Testis (tissue), 2 donors: ENCODE results near the gene LYST.

ENCODE experiments used
- POLR2A ChIP-seq: fragments of 450-650 bp; IDR thresholded peaks from one replicate; pipeline ENCODE4 v1.6.1; 2017; ENCODE audit warnings: antibody characterized with exemption, mild to moderate bottlenecking, moderate library complexity
- TF ChIP-seq, protein P1 (sequence below), 3 experiments: fragments of 450-650 bp in 2 of 3; fragments of 200-600 bp in 1 of 3; sonication (generic) in 1 of 3; IDR thresholded peaks; one replicate each; pipeline ENCODE4 v1.5.1; 2016 to 2019; ENCODE audit warnings: antibody characterized with exemption in 3 of 3, mild to moderate bottlenecking in 2 of 3, moderate library complexity in 1 of 3

DNA sequence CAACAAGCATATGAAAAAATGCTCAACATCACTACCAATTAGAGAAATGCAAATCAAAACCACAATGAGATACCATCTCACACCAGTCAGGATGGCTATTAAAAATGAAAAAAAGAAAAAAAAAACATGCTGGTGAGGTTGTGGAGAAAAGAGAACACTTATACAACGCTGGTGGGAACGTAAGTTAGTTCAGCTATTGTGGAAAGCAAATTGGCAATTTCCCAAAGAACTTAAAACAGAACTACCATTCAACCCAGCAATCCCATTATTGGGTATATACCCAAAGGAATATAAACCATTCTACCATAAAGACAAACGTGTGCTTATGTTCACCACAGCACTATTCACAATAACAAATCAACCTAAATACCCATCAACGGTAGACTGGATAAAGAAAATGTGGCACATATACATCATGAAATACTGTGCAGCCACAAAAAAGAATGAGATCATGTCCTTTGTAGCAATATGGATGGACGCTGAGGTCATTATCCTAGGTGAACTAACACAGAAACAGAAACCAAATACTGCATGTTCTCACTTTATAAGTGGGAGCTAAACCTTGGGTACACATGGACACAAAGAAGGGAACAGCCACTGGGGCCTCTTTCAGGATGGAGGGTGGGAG lies 49.5 kb downstream of the LYST start:
- TF ChIP-seq, protein P1, sequence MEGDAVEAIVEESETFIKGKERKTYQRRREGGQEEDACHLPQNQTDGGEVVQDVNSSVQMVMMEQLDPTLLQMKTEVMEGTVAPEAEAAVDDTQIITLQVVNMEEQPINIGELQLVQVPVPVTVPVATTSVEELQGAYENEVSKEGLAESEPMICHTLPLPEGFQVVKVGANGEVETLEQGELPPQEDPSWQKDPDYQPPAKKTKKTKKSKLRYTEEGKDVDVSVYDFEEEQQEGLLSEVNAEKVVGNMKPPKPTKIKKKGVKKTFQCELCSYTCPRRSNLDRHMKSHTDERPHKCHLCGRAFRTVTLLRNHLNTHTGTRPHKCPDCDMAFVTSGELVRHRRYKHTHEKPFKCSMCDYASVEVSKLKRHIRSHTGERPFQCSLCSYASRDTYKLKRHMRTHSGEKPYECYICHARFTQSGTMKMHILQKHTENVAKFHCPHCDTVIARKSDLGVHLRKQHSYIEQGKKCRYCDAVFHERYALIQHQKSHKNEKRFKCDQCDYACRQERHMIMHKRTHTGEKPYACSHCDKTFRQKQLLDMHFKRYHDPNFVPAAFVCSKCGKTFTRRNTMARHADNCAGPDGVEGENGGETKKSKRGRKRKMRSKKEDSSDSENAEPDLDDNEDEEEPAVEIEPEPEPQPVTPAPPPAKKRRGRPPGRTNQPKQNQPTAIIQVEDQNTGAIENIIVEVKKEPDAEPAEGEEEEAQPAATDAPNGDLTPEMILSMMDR (IDR thresholded peaks at IDR 0.05) = no peak
- no peak for TF ChIP-seq POLR2A
